Panc1 (cell line): ENCODE measurements around the gene MAK.
"Not testable (repeated sequence)": the region's sequence is repeated elsewhere in the genome, so short reads cannot be mapped to it uniquely, and the experiment has no call there.

Experiments
- REST ChIP-seq, 2 experiments: IDR thresholded peaks; 2 replicates each; pipeline ENCODE4 v1.6.1; 2011 to 2012; ENCODE audit warnings: low read depth in 2 of 2, control low read depth in 1 of 2, low read length in 1 of 2, mild to moderate bottlenecking in 1 of 2, moderate library complexity in 1 of 2; ENCODE audit not compliant: insufficient read depth in 1 of 2
- SIN3A ChIP-seq: IDR thresholded peaks from 2 replicates; pipeline ENCODE4 v1.6.1; 2012; ENCODE audit warnings: low read depth, mild to moderate bottlenecking, low read length, moderate library complexity, borderline replicate concordance; ENCODE audit not compliant: insufficient read depth
- TF ChIP-seq, protein P1 (sequence below): fragments of 450-650 bp; IDR thresholded peaks from 2 replicates; pipeline ENCODE4 v1.5.1; 2017; ENCODE audit warnings: mild to moderate bottlenecking

DNA sequence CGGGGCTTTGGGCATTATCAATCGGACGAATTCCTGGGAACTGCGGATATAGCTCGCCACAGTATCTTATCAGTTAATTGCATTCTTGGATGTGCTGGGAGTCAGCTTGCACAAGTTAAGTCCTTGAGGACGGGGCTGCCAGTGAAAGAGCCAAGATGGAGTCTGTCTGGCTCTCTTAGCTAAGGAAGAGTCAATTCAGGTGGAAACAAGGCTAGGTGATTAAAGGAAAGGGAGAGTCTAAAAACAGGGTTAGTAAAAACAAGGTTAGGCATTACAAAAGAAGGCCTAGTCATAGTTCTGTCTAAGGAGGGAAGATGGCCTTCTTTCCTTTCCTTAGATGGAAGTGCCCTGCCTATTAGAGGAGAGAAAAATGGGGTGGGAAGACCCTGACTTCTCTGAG lies 87.8 kb downstream of the MAK start:
- TF ChIP-seq, protein P1, sequence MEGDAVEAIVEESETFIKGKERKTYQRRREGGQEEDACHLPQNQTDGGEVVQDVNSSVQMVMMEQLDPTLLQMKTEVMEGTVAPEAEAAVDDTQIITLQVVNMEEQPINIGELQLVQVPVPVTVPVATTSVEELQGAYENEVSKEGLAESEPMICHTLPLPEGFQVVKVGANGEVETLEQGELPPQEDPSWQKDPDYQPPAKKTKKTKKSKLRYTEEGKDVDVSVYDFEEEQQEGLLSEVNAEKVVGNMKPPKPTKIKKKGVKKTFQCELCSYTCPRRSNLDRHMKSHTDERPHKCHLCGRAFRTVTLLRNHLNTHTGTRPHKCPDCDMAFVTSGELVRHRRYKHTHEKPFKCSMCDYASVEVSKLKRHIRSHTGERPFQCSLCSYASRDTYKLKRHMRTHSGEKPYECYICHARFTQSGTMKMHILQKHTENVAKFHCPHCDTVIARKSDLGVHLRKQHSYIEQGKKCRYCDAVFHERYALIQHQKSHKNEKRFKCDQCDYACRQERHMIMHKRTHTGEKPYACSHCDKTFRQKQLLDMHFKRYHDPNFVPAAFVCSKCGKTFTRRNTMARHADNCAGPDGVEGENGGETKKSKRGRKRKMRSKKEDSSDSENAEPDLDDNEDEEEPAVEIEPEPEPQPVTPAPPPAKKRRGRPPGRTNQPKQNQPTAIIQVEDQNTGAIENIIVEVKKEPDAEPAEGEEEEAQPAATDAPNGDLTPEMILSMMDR: not testable (repeated sequence)
- not testable (repeated sequence) for TF ChIP-seq SIN3A; REST (IDR thresholded peaks at IDR 0.05; ENCODE audit: insufficient read depth in 1 of 2, low read depth in 2 of 2, low read length in 1 of 2)
